ENCODE measurements around the gene AGFG1.

The AGFG1 gene

GRCh38 chr2:227497158-227497557 is 25.2 kb downstream of the AGFG1 start:
- no peak overlapping the region for H3K4me3 ChIP-seq (ENCODE audit: low read length)
- no peak for TF ChIP-seq CTCF (conservative IDR thresholded peaks at IDR 0.05; ENCODE audit: low read length)
- no peak for DNase-seq (ENCODE audit: low read depth)

GRCh38 chr2:227499627-227500300 is 27.8 kb downstream of the AGFG1 start:
- H3K4me3 ChIP-seq (ENCODE audit: low read length) = no peak overlapping the region
- DNase-seq (ENCODE audit: low read depth) = no peak
- TF ChIP-seq CTCF (conservative IDR thresholded peaks at IDR 0.05; ENCODE audit: low read length) = no peak

DNA sequence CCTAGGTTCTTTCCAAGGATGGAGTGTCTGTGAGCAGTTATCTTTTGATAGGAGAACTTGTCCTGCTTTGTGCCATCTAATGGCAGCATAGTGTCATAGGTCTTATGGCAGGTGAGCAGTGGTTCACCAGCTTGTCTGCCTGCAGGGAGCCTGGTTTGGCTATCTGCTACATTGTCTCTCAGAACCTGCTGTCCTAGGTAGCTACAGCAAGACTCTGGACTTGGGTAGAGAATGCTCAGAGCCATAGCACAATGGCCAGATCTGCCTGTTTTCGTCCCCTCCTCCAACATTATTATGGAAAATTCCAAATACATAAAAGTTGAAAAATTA is 28.3 kb downstream of the AGFG1 start:
- DNase-seq (ENCODE audit: low read depth) = no peak

DNA sequence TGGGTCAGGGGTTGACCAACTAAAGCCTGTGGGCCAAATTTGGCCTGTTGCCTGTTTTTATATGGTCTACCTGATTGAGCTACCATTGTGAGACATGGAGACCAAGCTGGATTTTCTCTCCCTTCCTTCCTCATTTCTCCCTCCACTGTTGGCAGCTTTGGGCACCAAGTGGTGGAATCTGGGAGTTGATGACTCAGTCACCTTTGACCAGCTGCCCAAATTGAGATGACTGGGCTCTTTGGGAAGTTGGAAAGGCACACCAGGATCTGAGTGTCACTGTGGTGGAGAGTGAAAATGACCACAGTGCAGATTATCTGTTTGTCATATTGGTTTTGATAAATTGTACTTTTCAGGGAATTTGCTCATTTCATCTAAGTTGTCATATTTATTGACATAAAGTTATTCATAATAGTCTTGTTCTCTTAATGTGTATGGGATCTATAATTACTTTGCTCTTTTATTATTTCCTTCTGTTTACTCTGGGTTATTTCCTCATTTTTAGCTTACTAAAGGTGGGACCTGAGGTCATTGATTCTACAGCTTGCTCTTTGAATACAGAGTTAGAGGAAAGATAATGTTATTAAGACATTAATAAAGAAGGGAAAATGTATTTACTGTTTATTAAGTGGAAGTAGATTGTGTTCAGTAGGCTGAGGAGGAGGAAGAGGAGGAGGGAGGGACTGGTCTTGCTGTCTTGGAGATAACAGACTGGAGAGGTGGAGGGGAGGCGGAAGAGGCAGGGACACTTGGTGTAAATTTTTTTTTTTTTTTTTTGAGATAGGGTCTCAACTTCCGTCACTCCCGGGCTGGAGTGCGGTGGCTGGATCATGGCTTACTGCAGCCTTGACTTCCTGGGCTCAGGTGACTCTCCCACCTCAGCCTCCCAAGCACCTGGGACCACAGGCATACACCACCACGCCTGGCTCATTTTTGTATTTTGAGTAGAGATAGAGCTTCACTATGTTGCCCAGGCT is 31.8 kb downstream of the AGFG1 start:
- no peak overlapping the region for H3K4me3 ChIP-seq (ENCODE audit: low read length)
- no peak for TF ChIP-seq CTCF (conservative IDR thresholded peaks at IDR 0.05; ENCODE audit: low read length)
- DNase-seq (ENCODE audit: low read depth) = peak; percentile 73

More for the DNA sequence above, 28.3 kb downstream of the AGFG1 start:
- no peak for TF ChIP-seq CTCF (conservative IDR thresholded peaks at IDR 0.05; ENCODE audit: low read length)
- no peak overlapping the region for H3K4me3 ChIP-seq (ENCODE audit: low read length)

GRCh38 chr2:227504700-227505099 is 32.7 kb downstream of the AGFG1 start:
- no peak overlapping the region for H3K4me3 ChIP-seq (ENCODE audit: low read length)
- no peak for TF ChIP-seq CTCF (conservative IDR thresholded peaks at IDR 0.05; ENCODE audit: low read length)
- DNase-seq (ENCODE audit: low read depth) = peak; percentile 25

- no peak for TF ChIP-seq CTCF (conservative IDR thresholded peaks at IDR 0.05; ENCODE audit: low read length)
- H3K4me3 ChIP-seq (ENCODE audit: low read length) = no peak overlapping the region
- DNase-seq (ENCODE audit: low read depth) = no peak
Observed at GRCh38 chr2:227506456-227506855, 34.5 kb downstream of the AGFG1 start.

- peak; percentile 16 for DNase-seq (ENCODE audit: low read depth)
- TF ChIP-seq CTCF (conservative IDR thresholded peaks at IDR 0.05; ENCODE audit: low read length) = no peak
- H3K4me3 ChIP-seq (ENCODE audit: low read length) = no peak overlapping the region
Observed at GRCh38 chr2:227507963-227508362, 36.0 kb downstream of the AGFG1 start.
